ENCODE measurements around the gene KLK8. TPM values are rescaled to one million over a fixed set of nuclear protein-coding genes. Genes with fewer than 3 reads are reported as not detected.
A peak's percentile ranks its signal among the peaks of the same experiment; 100 is the strongest.
"Not testable (repeated sequence)": the region's sequence is repeated elsewhere in the genome, so short reads cannot be mapped to it uniquely, and the experiment has no call there.

Gene KLK8
- polyA plus RNA-seq, 1 donor from 2014 or later: not detected

DNA sequence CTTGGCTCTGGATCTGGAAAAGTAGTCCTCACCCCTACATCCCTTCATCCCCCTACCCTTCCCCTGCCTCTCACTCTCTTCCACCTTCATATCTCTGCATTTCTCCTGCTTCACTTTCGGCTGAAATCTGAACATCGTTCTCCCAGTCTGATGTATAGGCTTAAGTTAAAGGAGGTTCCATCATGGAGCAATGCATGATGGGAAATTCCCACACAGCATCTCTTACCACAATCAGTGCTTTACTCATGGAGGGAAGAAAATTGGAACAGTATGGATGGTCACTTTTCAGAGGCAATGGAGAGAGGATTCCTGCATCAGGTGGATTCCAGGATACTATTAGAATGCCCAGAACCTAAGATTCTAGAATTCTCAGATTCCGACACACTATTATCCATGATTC, 6.1 kb upstream of the KLK8 start:
- peaks cover 11% of the 10 kb centered on the region for H3K27me3 Mint-ChIP-seq
- no peak overlapping the region for H3K27ac Mint-ChIP-seq
- peaks cover 0 to 3% (median 1%) of the 10 kb centered on the region in 3 donors for H3K9me3 Mint-ChIP-seq

DNA sequence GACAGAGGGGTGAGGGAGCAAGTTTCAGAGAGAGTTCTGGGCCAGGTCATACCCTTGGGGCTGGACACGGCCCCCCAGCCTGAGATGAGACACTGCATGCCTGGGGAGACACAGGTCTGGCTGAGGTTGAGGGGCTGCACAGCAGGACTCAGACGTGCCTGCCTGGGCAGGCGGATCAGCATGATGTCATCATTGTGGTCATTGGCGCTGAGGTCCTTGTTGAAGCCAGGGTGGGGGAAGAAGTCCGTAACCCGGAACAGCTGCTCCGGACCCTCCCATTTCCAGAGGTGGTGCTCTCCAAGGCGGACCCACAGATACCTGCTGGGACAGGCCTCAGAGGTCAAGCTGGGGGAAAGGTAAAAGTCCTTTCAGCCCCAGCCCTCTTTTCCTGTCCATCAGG, 5.0 kb upstream of the KLK8 start:
- H3K36me3 Mint-ChIP-seq: no peaks in the 10 kb centered on the region
- peaks cover 9% of the 10 kb centered on the region for H3K27me3 Mint-ChIP-seq
- H3K27ac Mint-ChIP-seq: no peak overlapping the region
- peaks cover 0 to 4% (median 0%) of the 10 kb centered on the region in 3 donors for H3K4me1 Mint-ChIP-seq
- H3K4me3 Mint-ChIP-seq: no peak overlapping the region
- H3K9me3 Mint-ChIP-seq: peaks cover 0 to 1% (median 1%) of the 10 kb centered on the region in 3 donors

More for the DNA sequence above, 6.1 kb upstream of the KLK8 start:
- H3K4me3 Mint-ChIP-seq: no peak overlapping the region
- H3K4me1 Mint-ChIP-seq: peaks cover 0 to 3% (median 0%) of the 10 kb centered on the region in 3 donors
- no peaks in the 10 kb centered on the region for H3K36me3 Mint-ChIP-seq

DNA sequence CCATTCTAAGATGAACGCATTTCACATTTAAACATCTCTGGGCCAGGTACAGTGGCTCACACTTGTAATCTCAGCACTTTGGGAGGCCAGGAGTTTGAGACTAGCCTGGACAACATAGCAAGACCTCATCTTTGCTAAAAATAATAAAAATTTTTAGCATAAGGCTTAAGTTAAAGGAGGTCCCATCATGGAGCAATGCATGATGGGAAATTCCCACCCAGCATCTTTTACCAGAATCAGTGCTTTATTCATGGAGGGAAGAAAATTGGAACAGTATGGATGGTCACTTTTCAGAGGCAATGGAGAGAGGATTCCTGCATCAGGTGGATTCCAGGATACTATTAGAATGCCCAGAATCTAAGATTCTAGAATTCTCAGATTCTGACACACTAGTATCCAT, 3.8 kb upstream of the KLK8 start:
- Mint-ChIP-seq H3K36me3 (no peaks in the 10 kb centered on the region), H3K4me3 (no peak overlapping the region), H3K27ac (no peak overlapping the region), H3K4me1 (peaks cover 0 to 1% (median 0%) of the 10 kb centered on the region in 3 donors), H3K9me3 (peaks cover 0 to 1% (median 1%) of the 10 kb centered on the region in 3 donors), H3K27me3 (peaks cover 9% of the 10 kb centered on the region)

DNA sequence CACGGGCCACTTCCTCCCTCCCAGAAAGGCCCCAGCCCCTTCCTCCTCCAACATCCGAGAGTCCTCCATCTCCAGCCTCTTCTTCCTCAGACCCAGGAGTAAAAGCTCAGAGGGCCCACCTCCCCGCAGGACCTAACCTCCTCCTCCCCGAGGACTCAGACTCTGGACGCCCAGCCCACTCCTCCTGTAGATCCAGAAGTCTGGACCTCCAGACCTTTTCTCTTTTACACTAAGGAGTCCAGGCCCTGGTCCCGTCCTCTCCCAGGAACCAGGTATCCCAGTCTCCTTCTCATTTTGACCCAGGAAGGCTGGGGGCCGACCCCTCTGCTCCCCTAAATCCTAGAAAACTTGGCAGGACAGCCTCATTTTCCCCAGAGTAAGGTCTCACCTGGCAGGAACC, 1.9 kb upstream of the KLK8 start:
- Mint-ChIP-seq H3K9me3 (peaks cover 0 to 1% (median 1%) of the 10 kb centered on the region in 3 donors), H3K27ac (no peak overlapping the region), H3K4me3 (no peak overlapping the region), H3K4me1 (peaks cover 0 to 1% (median 0%) of the 10 kb centered on the region in 3 donors), H3K27me3 (peaks cover 11% of the 10 kb centered on the region), H3K36me3 (no peaks in the 10 kb centered on the region)

DNA sequence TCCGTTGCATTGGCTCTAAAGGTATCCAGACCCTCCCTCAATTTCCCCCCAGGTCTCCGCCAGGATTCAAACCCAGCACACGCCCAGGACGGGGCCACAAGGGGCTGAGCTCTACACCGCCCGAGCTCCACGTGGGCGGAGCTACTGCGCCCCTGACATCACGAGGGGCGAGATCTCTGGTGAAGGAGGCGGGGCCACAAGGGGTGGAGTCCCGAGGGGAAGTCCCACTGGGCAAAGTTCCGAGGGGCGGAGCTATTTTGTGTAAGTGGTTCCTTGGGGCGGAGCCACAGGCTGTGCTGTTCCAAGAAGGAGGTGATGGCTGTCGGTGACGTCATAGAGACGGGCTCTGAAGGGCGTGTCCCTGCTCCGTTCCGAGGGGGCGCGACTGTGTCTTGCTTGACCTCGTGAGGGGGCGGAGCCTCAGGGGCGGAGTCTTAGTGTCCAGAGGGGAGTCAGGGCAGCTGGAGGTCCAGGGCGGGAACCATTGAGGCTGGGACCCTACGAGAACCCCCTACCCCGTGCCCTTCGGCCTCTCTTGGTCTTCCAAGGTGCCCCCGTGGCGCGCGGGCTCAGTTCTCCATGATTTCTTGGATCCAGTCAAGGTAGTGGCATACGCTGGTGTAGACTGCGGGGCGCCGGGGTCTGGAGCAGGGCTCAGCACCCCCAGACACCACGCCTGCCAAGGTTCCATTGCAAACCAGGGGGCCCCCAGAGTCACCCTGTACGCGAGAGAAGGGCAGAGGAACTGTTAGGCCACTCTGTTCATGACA, 1.3 kb upstream of the KLK8 start:
- H3K4me1 Mint-ChIP-seq: peaks cover 0 to 1% (median 0%) of the 10 kb centered on the region in 3 donors
- H3K4me3 Mint-ChIP-seq: no peak overlapping the region
- H3K27ac Mint-ChIP-seq: no peak overlapping the region
- H3K27me3 Mint-ChIP-seq: peaks cover 14% of the 10 kb centered on the region
- peaks cover 0 to 1% (median 1%) of the 10 kb centered on the region in 3 donors for H3K9me3 Mint-ChIP-seq
- no peaks in the 10 kb centered on the region for H3K36me3 Mint-ChIP-seq

DNA sequence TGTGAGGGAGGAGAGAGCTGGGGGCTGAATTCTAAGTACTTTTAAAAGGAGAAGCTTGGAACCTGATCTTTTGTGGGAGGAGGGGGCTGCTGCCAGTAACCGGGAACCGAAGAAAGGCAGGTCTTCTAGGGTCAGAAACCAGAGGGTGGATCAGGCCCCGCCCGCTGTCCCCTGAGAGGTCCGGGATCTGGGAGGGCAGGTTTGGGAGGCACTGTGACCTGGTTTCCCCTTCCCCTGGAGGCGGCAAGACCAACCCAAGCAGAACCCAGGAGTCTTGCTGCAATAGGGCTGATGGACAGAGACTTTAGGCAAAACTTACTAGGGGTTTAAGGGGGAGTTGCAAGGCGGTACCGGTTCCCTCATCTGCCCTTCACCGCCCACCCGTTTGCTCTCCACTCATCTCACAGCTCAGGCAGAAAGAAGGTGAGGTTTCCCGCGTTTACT, 707 bp upstream of the KLK8 start:
- Mint-ChIP-seq H3K9me3 (peaks cover 0 to 1% (median 0%) of the 10 kb centered on the region in 3 donors), H3K4me1 (peaks cover 0 to 1% (median 0%) of the 10 kb centered on the region in 3 donors), H3K27me3 (peaks cover 14% of the 10 kb centered on the region), H3K27ac (no peak overlapping the region), H3K36me3 (no peaks in the 10 kb centered on the region), H3K4me3 (no peak overlapping the region)

DNA sequence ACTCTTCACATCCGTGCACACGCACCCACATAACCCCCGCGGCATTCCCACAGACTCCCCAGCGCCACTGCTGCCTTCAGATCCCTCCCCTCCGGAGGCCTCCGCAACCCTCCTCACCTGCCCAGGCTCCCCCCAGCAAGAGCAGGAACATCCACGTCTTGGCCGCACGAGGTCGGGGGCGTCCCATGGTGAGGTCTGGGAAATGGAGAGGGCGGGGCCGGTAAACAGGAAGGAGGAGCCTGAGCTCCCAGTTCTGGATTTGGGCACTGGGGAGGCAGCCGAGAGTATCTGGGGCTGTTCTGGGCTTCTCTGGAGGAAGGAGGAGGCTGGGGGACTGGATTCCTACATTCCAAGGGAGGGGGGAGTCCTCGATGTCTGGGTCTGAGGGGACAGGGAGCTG, 423 bp downstream of the KLK8 start:
- Mint-ChIP-seq H3K9me3 (peaks cover 0 to 1% (median 0%) of the 10 kb centered on the region in 3 donors), H3K27me3 (peaks cover 14% of the 10 kb centered on the region), H3K4me1 (peaks cover 0 to 1% (median 0%) of the 10 kb centered on the region in 3 donors), H3K36me3 (no peaks in the 10 kb centered on the region), H3K27ac (no peak overlapping the region), H3K4me3 (peak overlapping the region in 1 of 4 donors; percentile 49)

DNA sequence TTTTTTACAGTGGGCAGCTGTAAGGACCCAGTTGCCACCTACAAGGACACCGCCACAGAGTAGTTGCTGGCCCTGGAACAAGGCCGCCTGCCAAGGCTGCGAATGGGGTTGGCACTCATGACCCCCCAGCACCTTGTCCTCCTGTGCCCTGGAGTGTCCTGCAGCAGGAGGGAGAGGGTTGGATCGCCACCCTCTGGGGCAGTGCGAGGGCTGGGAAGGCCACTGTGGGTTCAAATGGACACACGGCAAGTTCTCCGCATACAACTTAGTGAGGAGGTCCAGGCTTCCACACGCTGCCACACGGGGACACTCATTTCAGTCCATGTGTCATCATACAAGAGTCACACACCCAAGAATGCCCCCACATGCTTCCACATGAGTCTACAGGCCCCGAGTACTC, 978 bp downstream of the KLK8 start:
- H3K4me3 Mint-ChIP-seq: no peak overlapping the region
- peaks cover 14% of the 10 kb centered on the region for H3K27me3 Mint-ChIP-seq
- peaks cover 0 to 1% (median 0%) of the 10 kb centered on the region in 3 donors for H3K9me3 Mint-ChIP-seq
- no peaks in the 10 kb centered on the region for H3K36me3 Mint-ChIP-seq
- peaks cover 0 to 1% (median 0%) of the 10 kb centered on the region in 3 donors for H3K4me1 Mint-ChIP-seq
- H3K27ac Mint-ChIP-seq: no peak overlapping the region

DNA sequence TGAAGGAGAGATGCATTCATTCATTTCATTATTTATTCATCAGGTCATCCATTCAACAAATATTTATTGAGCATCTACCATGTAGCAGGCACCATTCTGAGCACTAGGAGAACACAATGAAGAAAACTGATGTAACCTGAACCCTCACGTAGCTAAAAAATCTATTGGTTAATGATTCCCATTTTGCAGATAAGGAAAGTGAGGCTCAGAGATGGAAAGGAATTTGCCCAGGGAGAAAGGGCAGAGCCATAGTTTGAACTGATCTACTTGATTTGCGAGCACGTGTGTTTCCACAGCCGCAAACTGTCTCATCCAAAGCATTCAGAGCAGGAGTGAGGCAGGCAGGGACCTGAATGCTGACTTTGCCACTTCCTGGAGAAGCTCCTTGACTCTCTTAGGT, 2.7 kb downstream of the KLK8 start:
- H3K27ac Mint-ChIP-seq: no peak overlapping the region

DNA sequence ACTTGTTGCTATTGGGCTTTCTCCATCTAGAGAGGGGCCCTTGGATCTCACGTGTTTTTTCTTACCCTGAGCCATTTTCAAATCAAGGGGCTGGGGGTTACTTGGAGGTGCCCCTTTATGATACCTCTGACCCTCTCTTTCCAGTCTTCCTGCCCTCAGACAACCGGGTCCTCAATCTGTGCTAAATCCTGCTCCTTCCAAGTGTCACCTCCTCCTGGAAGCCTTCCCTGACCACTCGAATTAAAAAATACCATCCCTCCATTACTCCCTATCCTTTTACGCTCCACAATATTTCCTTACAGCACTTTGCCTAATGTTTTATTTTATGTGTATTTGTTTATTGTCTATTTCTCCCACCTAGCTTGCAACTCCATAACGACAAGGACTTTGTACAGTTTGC, 3.3 kb downstream of the KLK8 start:
- Mint-ChIP-seq H3K4me1 (peaks cover 0 to 1% (median 0%) of the 10 kb centered on the region in 3 donors), H3K9me3 (peaks cover 0 to 4% (median 0%) of the 10 kb centered on the region in 3 donors), H3K4me3 (no peak overlapping the region), H3K27me3 (peaks cover 12% of the 10 kb centered on the region), H3K36me3 (peaks cover 2% of the 10 kb centered on the region), H3K27ac (no peak overlapping the region)

More for the DNA sequence above, 2.7 kb downstream of the KLK8 start:
- Mint-ChIP-seq H3K27me3 (peaks cover 12% of the 10 kb centered on the region), H3K4me3 (no peak overlapping the region), H3K36me3 (peaks cover 2% of the 10 kb centered on the region), H3K9me3 (peaks cover 0 to 4% (median 0%) of the 10 kb centered on the region in 3 donors), H3K4me1 (peaks cover 0 to 1% (median 0%) of the 10 kb centered on the region in 3 donors)

DNA sequence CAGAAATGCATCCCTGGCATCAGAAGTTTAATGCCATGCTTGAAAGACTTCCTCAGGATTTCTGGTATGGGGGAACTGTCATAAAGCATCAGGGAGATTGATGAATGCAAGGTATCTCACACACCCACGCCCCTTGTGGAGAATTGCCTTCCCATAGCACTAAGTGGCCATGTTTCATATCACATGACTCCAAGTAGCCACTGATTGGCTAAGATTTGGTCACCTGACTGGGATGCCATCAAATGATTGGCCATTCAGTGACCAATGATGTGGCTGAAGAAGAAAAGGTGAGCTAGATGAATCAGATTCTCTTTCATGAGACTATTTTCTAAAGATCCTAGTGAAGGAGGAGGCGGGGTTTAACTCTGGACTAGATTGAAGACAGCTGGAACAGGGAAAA, 7.3 kb downstream of the KLK8 start:
- Mint-ChIP-seq H3K9me3 (peaks cover 0 to 4% (median 2%) of the 10 kb centered on the region in 3 donors), H3K4me3 (no peak overlapping the region), H3K27ac (no peak overlapping the region), H3K27me3 (peaks cover 22% of the 10 kb centered on the region), H3K4me1 (no peaks in the 10 kb centered on the region), H3K36me3 (peaks cover 5% of the 10 kb centered on the region)

DNA sequence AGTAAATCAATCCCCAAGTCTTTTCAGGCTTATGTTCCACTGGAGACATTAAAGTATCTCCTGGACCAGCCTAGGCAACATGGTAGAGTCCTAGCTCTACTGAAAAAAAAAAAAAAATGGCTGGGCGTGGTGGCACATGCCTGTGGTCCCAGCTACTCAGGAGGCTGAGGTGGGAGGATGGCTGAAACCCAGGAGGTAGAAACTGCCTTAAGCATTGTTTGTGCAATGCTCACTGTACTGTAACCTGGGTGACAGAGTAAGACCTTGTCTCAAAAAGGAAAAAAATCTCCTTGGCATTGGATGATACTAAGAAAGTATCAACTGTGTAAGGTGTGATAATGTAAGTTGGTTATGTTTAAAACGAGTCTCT, 8.8 kb downstream of the KLK8 start:
- H3K27ac Mint-ChIP-seq: no peak overlapping the region
- H3K4me1 Mint-ChIP-seq: no peaks in the 10 kb centered on the region
- H3K27me3 Mint-ChIP-seq: peaks cover 14% of the 10 kb centered on the region
- peaks cover 5% of the 10 kb centered on the region for H3K36me3 Mint-ChIP-seq
- H3K9me3 Mint-ChIP-seq: peaks cover 0 to 6% (median 2%) of the 10 kb centered on the region in 3 donors
- H3K4me3 Mint-ChIP-seq: no peak overlapping the region

DNA sequence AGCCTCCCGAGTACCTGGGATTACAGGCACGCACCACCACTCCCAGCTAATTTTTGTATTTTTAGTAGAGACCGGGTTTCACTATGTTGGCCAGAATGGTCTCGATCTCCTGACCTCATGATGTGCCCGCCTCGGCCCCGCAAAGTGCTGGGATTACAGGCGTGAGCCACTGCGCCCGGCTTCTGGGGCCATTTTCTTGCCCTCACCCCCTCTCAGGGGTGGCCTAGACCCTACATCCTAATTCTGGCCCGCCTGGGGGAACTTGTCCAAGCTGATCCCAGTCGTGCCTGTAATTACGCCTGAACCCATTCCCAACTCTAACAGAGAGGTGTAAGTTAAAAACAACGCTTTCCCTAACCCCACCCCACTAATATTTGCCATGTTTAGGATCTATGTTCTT, 17.0 kb downstream of the KLK8 start:
- not testable (repeated sequence) for H3K36me3 Mint-ChIP-seq, H3K4me3 Mint-ChIP-seq, H3K4me1 Mint-ChIP-seq, H3K9me3 Mint-ChIP-seq, H3K27ac Mint-ChIP-seq
- H3K27me3 Mint-ChIP-seq: peaks cover 18% of the 10 kb centered on the region

DNA sequence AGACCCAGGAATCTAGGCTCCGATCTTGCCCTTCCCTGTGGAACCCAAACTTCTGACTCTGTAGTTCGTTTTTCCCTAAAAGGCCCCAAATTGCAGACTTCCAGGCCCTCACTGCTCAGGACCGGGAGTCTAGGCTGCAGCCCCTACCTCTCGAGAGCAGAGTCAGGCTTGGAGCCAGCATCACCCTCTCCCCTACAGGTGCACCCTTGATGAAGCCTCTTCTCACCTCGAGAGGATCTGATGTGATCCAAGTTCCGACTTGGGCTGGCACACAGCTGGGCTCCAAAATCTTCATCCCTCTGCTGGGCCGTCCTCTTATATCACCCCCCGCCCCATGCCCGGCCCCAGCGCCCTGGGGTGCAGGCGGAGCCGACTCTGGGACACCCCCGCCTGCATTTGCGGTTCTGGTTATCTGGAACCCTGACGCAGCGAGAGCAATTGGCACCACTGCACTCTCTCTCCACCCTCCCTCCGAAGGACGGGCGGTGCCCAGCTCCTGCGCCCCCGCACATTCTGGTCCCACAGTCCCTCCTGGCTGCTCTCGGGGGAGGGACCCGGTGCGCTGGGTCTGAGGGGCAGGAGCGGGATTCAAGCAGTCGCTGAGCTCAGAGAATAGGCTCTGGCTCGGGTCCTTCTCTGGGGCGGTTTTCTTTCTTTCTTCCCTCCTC, 17.6 kb downstream of the KLK8 start, which contains the start of gene KLK7:
Gene KLK7 (minus strand): TSS at position 293 of the 668 bp plus-strand sequence. CDS start 1,518 bp downstream, outside the sequence.
- Mint-ChIP-seq H3K27ac (no peak within 1 kb of the TSS), H3K4me3 (no peak within 1 kb of the TSS), H3K9me3 (peaks cover 1 to 5% (median 2%) of the 10 kb centered on the region in 3 donors), H3K4me1 (no peaks in the 10 kb centered on the region), H3K27me3 (peaks cover 18% of the 10 kb centered on the region), H3K36me3 (no peaks in the 10 kb centered on the region)

DNA sequence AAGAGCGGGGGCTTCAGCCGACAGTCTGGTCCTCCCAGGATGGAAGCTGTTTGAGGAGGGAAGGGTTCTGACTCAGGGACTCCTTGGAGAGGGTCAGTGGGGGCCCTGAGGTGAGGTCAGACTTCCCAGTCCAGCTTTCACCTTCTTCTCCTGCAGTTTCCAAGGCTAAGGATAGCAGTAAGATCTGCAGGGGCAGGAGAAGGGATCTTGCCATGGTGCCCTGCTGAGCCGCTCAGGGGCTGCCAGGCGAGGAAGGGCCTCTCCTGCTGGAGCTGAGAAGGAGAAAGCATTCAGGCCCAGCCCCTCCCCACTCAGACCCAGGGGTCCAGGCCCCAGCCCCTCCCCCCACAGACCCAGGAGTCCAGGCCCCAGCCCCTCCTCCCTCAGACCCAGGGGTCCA, 19.2 kb downstream of the KLK8 start:
- H3K36me3 Mint-ChIP-seq: no peaks in the 10 kb centered on the region
- H3K27ac Mint-ChIP-seq: no peak overlapping the region
- H3K9me3 Mint-ChIP-seq: peaks cover 0 to 5% (median 1%) of the 10 kb centered on the region in 3 donors
- no peaks in the 10 kb centered on the region for H3K4me1 Mint-ChIP-seq
- peaks cover 20% of the 10 kb centered on the region for H3K27me3 Mint-ChIP-seq
- H3K4me3 Mint-ChIP-seq: no peak overlapping the region

Measured in IgD-negative memory B cell (primary cell).